ENCODE results near the gene ZNF662. TPM values are rescaled to one million over a fixed set of nuclear protein-coding genes. Genes with fewer than 3 reads are reported as not detected.

Gene ZNF662
- total and polyA plus RNA-seq, 2 of the 8 experiments (the other 6 are each of a cell fraction or from before 2014, with no cell fraction given) = 0.03 TPM; not detected in 1

- TF ChIP-seq SAP30 (IDR thresholded peaks at IDR 0.05; ENCODE audit: insufficient read depth, insufficient replicate concordance, low read length) = no peak
- no peak for TF ChIP-seq RXRA (IDR thresholded peaks at IDR 0.05; ENCODE audit: insufficient read depth, low read depth, low read length)
- TF ChIP-seq CTBP2 (IDR thresholded peaks at IDR 0.05; ENCODE audit: borderline replicate concordance, insufficient read depth, insufficient read length, low read length) = no peak
- no peak for TF ChIP-seq CREB1 (IDR thresholded peaks at IDR 0.05)
- no peak for TF ChIP-seq HDAC2 (IDR thresholded peaks at IDR 0.05; ENCODE audit: borderline replicate concordance in 1 of 2, low read depth in 2 of 2, low read length in 2 of 2)
- TF ChIP-seq ATF3 (IDR thresholded peaks at IDR 0.05; ENCODE audit: insufficient read depth, low read depth, low read length) = no peak
- TF ChIP-seq JUND (IDR thresholded peaks at IDR 0.05; ENCODE audit: low read length) = no peak
- TF ChIP-seq TBP (IDR thresholded peaks at IDR 0.05; ENCODE audit: low read depth, low read length) = no peak
Observed at GRCh38 chr3:42905740-42906069, 237 bp upstream of the ZNF662 start (continued).
